ENCODE measurements around the gene GHITM. TPM values are rescaled to one million over a fixed set of nuclear protein-coding genes. Genes with fewer than 3 reads are reported as not detected.
"Not testable (repeated sequence)": the region's sequence is repeated elsewhere in the genome, so short reads cannot be mapped to it uniquely, and the experiment has no call there.

GHITM gene
- total and polyA plus RNA-seq, 2 of the 13 experiments (the other 11 are each of a cell fraction or from before 2014, with no cell fraction given) = 163 to 212 TPM

DNA sequence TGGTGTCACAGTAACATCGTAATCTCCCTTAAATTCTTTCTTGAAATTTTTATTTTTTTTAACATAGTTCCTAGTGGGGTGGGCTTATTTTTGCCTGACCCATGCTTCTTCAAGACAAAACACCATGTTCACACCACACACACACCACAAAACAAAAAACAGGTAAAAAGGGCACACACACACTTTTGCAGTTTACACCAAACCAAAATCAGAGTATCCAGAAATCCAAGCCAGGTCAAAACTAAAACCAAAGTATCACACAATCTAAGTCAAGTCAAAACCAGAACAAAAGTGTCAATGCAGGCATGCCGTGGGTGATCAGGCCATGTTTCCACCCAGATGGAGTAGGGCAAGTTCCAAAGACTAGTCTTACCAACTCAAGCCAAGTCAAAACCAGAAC lies 31.9 kb downstream of the GHITM start:
- WGBS (ENCODE audit: low lambda C conversion rate) = 47% methylated on average over 2 of the region's 2 CpGs
- Histone ChIP-seq H3K4me1 (ENCODE audit: insufficient read depth, low read length) (peaks cover 18% of the 10 kb centered on the region), H3K4me2 (ENCODE audit: low read depth, low read length) (peak overlapping the region; percentile 49; the same call in 1 of the 2 replicates)
- CTCF ChIA-PET (ENCODE audit: low intra/inter-chr PET ratio, low total read pairs); POLR2A ChIA-PET; BruUV-seq (replicated peaks); H3K36me3 ChIP-seq (replicated peaks in 1 of 2; ENCODE audit: control insufficient read depth in 1 of 2, insufficient read depth in 2 of 2, low read length in 2 of 2); in situ Hi-C loops (cut with HindIII; ENCODE audit: extremely low pct_ligation_motif_present, low pct_unique_long_range_greater_than_20kb); DNase-seq (ENCODE audit: low spot score); intact Hi-C loops (cut with micrococcal nuclease; ENCODE audit: unreplicated experiment); H3K79me2 ChIP-seq (ENCODE audit: insufficient read depth, low read length); H4K20me1 ChIP-seq (ENCODE audit: insufficient read depth, low read length); H2AFZ ChIP-seq (ENCODE audit: low read length); H3K9ac ChIP-seq (ENCODE audit: insufficient read depth, low read depth, low read length); ATAC-seq; H3K9me3 ChIP-seq (ENCODE audit: low read length); FAIRE-seq; H3K27me3 ChIP-seq (ENCODE audit: control insufficient read depth in 1 of 2, insufficient read depth in 2 of 2, low read length in 2 of 2); H3K4me3 ChIP-seq (replicated peaks in 1 of 3; ENCODE audit: insufficient read depth in 1 of 3, low read depth in 2 of 3, low read length in 3 of 3); H3K27ac ChIP-seq (ENCODE audit: extremely low read length, insufficient read depth, low read length): not testable (repeated sequence)

DNA sequence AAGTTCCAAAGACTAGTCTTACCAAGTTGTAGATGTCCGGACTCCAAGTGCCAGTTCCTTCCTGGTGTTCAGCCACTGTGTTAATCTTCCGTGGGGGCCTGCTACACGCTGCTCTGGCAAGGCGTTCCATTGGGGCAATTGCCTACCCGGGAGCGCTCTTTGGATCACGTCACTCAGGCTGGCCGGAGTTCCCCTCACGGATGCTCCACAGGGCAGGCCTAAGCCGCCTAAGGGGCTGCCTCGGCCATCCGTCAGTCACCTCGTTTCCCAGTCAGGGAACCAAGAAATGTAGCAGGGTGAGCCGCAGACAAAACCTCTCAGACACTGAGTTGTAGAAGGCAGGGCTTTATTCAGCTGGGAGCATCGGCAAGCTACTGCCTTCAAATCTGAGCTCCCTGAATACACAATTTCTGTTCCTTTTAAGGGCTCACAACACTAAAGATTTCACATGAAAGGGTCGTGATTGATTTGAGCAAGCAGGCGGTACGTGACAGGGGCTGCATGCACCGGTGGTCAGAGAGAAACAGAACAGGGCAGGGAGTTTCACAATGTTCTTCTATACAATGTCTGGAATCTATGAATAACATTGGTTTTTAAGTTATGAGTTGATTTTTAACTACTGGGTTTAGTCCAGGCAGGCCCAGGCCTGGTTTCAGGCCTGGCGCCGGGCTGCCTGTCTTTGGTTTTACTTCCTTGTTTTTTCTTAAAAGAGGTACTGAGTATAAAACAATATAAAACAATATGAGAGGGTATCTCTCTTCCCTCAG lies 32.6 kb downstream of the GHITM start:
- Histone ChIP-seq H3K4me1 (ENCODE audit: insufficient read depth, low read length) (peaks cover 18% of the 10 kb centered on the region), H3K4me2 (ENCODE audit: low read depth, low read length) (peak overlapping the region; percentile 49; the same call in 1 of the 2 replicates), H3K4me3 (replicated peaks in 1 of 3; ENCODE audit: insufficient read depth in 1 of 3, low read depth in 2 of 3, low read length in 3 of 3) (peak overlapping the region in 2 of 3 experiments; percentile 13 to 16; a peak in 2 of 6 replicates)
- ATAC-seq; H3K9me3 ChIP-seq (ENCODE audit: low read length); H3K79me2 ChIP-seq (ENCODE audit: insufficient read depth, low read length); H3K27me3 ChIP-seq (ENCODE audit: control insufficient read depth in 1 of 2, insufficient read depth in 2 of 2, low read length in 2 of 2); POLR2A ChIA-PET; H2AFZ ChIP-seq (ENCODE audit: low read length); H3K9ac ChIP-seq (ENCODE audit: insufficient read depth, low read depth, low read length); in situ Hi-C loops (cut with HindIII; ENCODE audit: extremely low pct_ligation_motif_present, low pct_unique_long_range_greater_than_20kb); FAIRE-seq; CTCF ChIA-PET (ENCODE audit: low intra/inter-chr PET ratio, low total read pairs); DNase-seq (ENCODE audit: low spot score); intact Hi-C loops (cut with micrococcal nuclease; ENCODE audit: unreplicated experiment); BruUV-seq (replicated peaks); H3K27ac ChIP-seq (ENCODE audit: extremely low read length, insufficient read depth, low read length); H4K20me1 ChIP-seq (ENCODE audit: insufficient read depth, low read length); H3K36me3 ChIP-seq (replicated peaks in 1 of 2; ENCODE audit: control insufficient read depth in 1 of 2, insufficient read depth in 2 of 2, low read length in 2 of 2): not testable (repeated sequence)
- peak; percentile 20; the same call in 1 of the 2 replicates for TF ChIP-seq ZNF687 (CRISPR knock-in tag; IDR thresholded peaks at IDR 0.05)
- 0 out of 2 replicates have a peak, but pooled peaks have one; percentile 17 for TF ChIP-seq ELF3 (CRISPR knock-in tag; IDR thresholded peaks at IDR 0.05)
- 19% methylated on average over 12 of the region's 21 CpGs for WGBS (ENCODE audit: low lambda C conversion rate)

Data from HepG2 (cell line).